NCI-H2227 (cell line): ENCODE data around the gene IGFBP1.
"Not testable (repeated sequence)": the region's sequence is repeated elsewhere in the genome, so short reads cannot be mapped to it uniquely, and the experiment has no call there.

Experiments
- DNase-seq: peaks from one replicate; lab custom pipeline; 2025; ENCODE audit not compliant: unreplicated experiment; lab: John Stamatoyannopoulos, UW

IGFBP1 gene

DNA sequence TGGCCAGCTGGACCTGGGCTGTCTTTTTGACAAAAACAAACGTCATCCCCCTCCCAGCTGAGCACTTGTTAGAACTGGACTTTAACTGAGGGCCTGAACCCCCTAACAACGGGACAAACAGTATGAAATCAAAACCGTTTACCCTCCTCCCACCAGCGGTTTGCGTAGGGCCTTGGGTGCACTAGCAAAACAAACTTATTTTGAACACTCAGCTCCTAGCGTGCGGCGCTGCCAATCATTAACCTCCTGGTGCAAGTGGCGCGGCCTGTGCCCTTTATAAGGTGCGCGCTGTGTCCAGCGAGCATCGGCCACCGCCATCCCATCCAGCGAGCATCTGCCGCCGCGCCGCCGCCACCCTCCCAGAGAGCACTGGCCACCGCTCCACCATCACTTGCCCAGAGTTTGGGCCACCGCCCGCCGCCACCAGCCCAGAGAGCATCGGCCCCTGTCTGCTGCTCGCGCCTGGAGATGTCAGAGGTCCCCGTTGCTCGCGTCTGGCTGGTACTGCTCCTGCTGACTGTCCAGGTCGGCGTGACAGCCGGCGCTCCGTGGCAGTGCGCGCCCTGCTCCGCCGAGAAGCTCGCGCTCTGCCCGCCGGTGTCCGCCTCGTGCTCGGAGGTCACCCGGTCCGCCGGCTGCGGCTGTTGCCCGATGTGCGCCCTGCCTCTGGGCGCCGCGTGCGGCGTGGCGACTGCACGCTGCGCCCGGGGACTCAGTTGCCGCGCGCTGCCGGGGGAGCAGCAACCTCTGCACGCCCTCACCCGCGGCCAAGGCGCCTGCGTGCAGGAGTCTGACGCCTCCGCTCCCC lies at the start of gene IGFBP1:
Gene IGFBP1 (plus strand): TSS at position 304 of the 808 bp plus-strand sequence. CDS start 165 bp downstream, at position 469.
- DNase-seq: no peak

GRCh38 chr7:45838852-45839251 lies 49.4 kb upstream of the IGFBP1 start:
- DNase-seq: not testable (repeated sequence)

- not testable (repeated sequence) for DNase-seq
Observed at GRCh38 chr7:45841926-45842717, 46.2 kb upstream of the IGFBP1 start.

GRCh38 chr7:45846536-45846935 lies 41.8 kb upstream of the IGFBP1 start:
- not testable (repeated sequence) for DNase-seq

GRCh38 chr7:45848734-45849133 lies 39.6 kb upstream of the IGFBP1 start:
- not testable (repeated sequence) for DNase-seq

DNA sequence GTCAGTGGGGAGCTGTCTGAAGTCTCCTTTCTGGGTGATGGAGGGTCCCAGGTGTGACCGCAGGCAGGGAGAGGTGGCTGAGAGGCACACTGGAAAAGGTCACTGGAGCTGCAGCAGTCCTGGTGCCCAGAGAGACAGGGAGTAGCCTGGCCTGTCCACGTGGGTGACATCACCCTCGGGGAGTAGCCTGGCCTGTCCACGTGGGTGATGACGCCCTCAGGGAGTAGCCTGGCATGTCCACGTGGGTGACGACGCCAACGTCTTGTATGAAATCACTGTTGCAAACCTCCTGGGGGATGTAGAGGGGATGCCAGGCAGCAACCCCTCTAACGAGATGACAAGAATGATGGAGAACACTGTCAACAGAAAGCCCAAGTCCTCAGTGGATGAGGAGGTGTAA lies 35.3 kb upstream of the IGFBP1 start:
- not testable (repeated sequence) for DNase-seq

DNA sequence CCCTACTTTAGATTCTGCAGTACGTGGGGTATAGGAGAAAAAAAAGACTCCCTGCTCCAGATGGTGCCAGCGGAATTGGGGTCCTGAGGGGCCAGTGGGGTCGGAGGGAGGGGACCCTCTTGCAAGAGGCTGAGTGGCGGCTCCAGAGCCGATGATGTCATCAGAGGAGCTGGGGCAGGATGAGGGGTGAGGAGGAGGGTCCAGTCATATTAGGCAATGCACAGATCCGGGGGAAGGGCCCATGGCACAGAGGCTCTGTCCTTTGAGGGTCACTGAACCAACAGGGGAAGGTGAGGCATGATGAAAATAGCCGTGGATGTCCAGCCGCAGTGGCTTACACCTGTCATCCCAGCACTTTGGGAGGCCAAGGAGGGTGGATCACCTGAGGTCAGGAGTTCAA lies 34.8 kb upstream of the IGFBP1 start:
- not testable (repeated sequence) for DNase-seq

DNA sequence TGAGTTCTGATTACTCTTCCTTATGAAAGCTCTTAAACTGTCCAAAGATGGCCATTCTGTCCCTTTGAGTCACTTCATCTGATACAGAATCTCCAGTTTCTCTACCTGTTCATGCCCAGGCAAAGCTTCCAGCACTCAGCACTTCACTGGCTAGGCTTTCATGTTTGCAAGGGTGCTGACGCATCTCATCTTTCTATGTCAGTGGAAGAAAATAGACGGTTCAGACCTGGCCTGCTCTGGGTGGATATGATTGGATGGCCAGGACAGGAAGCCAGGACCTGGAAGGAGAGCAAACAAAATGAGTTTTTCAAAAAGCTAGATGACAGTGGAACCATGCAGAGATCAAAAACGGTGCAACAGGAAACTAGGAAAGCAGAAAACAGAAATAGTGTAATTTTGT lies 32.6 kb upstream of the IGFBP1 start:
- DNase-seq: not testable (repeated sequence)

- DNase-seq: not testable (repeated sequence)
Observed at GRCh38 chr7:45856888-45857287, 31.4 kb upstream of the IGFBP1 start.

DNA sequence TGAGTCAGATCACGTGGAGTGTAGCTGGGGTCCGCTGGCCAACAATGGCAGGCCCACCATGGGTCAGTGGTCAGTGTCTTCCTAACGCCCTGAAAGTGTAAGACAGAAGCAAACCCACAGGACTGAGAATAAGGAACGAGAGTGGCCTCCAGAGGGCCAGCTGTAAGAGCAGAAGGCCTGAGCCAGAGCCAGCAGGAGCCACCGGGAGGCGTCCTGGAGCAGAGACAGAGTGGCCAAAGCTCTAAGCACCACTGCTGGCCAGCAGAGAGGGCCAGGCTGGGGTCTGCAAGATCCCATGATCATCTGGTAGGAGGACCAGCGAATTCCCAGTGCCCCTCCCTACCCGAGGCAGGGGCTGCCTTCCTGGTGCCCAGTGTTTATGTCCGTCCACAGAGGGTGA lies 24.6 kb upstream of the IGFBP1 start:
- DNase-seq: no peak

- DNase-seq: no peak
Observed at GRCh38 chr7:45865594-45866410, 22.5 kb upstream of the IGFBP1 start.

- DNase-seq: no peak
Observed at GRCh38 chr7:45867471-45867870, 20.8 kb upstream of the IGFBP1 start.

DNA sequence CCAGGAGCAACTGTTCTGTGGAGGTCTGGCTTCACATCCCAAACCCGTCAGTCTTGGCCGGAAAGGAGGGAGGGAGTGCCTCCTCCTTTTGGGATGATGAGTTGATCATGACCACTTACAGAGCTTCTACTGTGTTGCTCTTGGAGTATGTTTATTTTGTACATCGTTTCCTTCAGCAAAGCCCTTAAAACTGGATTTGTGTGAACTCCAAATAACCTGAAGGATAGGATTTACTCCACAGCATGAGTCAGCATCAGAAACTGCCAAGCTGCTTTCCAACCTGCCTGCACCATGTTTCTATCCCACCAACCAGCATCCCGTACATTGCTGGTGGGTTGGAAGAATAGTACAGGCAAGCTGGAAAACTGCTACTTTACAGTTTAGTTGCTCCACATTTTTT lies 18.9 kb upstream of the IGFBP1 start:
- DNase-seq: no peak

DNA sequence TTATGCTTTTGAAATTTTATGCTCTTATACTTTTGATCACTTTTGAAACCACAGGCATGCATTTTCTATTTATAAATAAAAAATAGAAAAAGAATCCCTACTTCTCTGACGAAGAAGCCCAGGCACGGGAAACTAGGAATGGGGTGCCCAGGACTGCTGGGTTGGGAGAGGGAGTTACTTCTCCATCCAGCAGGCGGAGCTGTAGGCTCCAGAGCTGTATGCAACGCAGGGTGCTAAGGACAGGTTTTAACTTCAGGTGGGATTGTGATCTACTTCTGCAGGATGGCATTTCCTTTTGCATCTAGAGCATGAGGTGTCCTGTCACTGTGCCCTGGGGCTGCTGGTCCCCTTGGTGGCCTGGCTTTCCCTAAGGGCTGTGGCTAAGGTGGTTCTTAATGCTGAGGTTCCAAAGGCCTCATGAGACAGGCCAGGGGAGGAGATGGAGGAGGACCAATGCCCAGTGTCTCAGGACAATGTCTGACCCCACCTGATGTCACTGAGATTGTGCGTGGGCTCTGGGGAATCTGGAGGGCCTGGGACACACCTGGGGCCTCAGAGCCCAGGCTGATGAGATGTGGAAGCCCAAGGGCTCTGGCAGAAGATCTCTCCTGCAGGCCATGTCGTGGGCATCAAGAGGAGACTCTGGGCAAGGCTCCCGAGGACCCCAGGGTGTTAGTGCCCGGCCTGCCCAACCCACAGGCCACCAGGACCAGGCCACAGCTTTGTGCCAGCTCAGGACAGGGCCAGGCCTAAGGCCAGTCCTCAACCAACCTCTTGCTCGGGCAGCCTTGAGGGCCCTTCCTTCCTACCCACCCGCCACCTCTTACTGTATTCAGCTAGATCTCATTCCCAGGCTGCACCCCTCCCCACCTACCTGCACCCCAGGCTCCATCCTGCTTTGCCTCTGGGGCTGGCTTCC lies 15.9 kb upstream of the IGFBP1 start:
- DNase-seq: no peak

DNA sequence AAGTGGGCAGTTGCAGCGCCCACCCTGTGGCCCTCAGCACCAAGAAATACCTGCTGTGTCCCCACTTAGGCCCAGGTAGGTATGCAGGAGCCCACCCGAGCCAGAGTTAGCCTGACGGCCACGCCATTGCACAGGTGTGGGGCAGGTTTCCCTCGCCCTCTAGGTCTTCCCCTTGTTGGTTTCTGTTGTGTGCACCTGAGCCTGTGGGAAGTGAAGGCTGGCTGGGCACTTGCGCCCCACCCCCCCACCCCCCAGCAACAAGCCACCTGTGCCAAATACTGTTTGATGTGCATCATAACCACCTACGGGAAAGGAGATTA lies 15.3 kb upstream of the IGFBP1 start, which contains the start of gene CCDC201:
Gene CCDC201 (minus strand): TSS at position 48 of the 320 bp plus-strand sequence. CDS start 75 bp downstream, outside the sequence.
- DNase-seq: no peak

DNA sequence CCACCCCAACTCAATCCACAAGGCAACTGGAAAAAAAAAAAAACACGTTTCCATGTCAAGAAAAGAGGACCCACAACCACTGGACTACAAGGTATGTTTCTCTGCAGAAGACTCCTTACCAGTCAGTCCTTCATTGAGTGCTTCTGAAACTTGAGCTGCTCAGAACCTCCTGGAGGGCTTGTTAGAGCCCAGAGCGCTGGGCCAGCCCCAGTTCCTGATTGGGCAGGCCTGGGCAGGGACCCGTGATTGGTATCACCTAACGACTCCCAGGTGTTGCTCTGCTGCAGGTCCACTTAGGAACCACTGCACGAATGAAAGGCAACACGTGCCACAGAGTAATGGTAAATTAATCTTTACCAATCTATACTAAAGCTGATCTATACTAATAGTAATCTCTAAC lies 14.9 kb upstream of the IGFBP1 start:
- DNase-seq: no peak

DNA sequence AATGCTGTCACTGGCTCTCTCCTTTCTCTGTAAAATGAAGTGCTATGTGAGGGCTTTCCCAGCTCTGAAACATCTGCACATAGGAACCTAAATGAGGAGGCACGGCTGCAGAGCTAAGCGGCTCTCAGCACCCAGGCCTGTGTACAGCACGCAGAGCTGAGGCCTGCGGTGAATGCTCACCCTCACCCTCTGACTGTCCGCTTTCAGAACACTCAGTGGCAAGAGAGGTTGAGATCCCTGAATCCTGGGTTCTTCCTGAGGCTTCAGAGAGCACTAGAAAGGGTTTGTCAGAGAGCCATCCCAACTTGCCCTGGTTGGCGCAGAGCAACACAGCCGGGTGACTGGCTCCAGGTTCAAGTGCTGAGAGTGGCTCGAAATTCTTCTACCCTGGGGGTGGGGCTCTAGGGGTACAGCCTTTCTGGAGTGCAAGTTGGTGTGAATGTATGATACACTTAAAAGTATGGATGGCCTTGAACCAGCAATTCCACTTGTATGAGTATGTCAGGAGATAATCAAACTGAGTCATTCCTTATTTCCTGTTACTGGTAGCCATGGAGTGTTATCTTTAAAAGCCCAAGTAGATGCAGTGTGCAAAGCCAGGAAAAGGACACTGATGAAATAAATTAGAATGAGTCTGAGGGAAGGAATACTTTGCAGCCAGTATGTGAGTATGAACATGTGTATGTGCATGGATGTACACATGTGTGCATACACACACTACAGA lies 13.7 kb upstream of the IGFBP1 start:
- DNase-seq: no peak

- DNase-seq: no peak
Observed at GRCh38 chr7:45876519-45876918, 11.8 kb upstream of the IGFBP1 start.

DNA sequence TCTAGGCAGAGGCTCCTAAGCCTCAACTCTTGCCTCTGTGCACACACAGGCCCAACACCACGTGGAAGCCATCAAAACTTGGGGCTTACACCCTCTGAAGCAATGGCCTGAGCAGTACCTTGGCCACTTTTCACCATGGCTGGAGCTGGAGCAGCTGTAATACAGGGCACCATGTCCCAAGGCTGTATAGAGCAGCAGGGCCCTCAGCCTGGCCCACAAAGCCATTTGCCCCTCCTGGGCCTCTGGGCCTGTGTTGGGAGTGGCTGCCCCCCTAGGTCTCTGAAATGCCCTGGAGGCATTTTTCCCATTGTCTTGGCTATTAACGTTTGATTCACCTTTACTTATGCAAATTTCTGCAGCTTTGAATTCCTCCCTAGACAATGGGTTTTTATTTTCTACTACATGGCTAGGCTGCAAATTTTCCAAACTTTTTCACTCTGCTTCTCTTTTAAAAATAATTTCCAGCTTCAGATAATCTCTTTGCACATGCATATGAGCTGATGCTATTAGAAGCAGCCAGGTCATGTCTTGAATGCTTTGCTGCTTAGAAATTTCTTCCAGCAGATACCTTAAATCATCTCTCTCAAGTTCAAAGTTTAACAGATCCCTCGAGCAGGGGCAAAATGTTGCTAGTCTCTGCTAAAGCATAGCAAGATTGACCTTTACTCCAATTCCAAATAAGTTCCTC lies 9.7 kb upstream of the IGFBP1 start:
- DNase-seq: no peak
